NCI-H526 treated with DMSO at 0.1 percent for 48 hours (cell line): ENCODE results near the gene ENTHD1.
"Not testable (repeated sequence)": the region's sequence is repeated elsewhere in the genome, so short reads cannot be mapped to it uniquely, and the experiment has no call there.

Source experiments
- DNase-seq: peaks from one replicate; lab custom pipeline; 2025; lab: John Stamatoyannopoulos, UW

ENTHD1 gene

GRCh38 chr22:39777716-39778454, 115.7 kb downstream of the ENTHD1 start:
- DNase-seq = no peak

- no peak for DNase-seq
These were observed 117.1 kb downstream of the ENTHD1 start for GRCh38 chr22:39776295-39777009.

- DNase-seq = no peak
These were observed 119.5 kb downstream of the ENTHD1 start for GRCh38 chr22:39773976-39774539.

GRCh38 chr22:39773503-39773902, 120.1 kb downstream of the ENTHD1 start:
- no peak for DNase-seq

GRCh38 chr22:39771486-39771885, 122.1 kb downstream of the ENTHD1 start:
- DNase-seq = no peak

GRCh38 chr22:39765661-39766060, 127.9 kb downstream of the ENTHD1 start:
- DNase-seq = no peak

GRCh38 chr22:39765046-39765445, 128.5 kb downstream of the ENTHD1 start:
- DNase-seq = no peak

GRCh38 chr22:39763276-39763675, 130.3 kb downstream of the ENTHD1 start:
- no peak for DNase-seq

- no peak for DNase-seq
These were observed 142.8 kb downstream of the ENTHD1 start for GRCh38 chr22:39750759-39751158.

GRCh38 chr22:39748877-39749276, 144.7 kb downstream of the ENTHD1 start:
- no peak for DNase-seq

- no peak for DNase-seq
These were observed 146.8 kb downstream of the ENTHD1 start for GRCh38 chr22:39746600-39747262.

- DNase-seq = no peak
These were observed 147.8 kb downstream of the ENTHD1 start for GRCh38 chr22:39745789-39746188.

- no peak for DNase-seq
These were observed 149.2 kb downstream of the ENTHD1 start for GRCh38 chr22:39744353-39744752.

GRCh38 chr22:39743935-39744334, 149.6 kb downstream of the ENTHD1 start:
- DNase-seq = no peak

GRCh38 chr22:39739338-39740027, 154.1 kb downstream of the ENTHD1 start:
- no peak for DNase-seq

- DNase-seq = no peak
These were observed 154.8 kb downstream of the ENTHD1 start for GRCh38 chr22:39738746-39739145.

- no peak for DNase-seq
These were observed 157.8 kb downstream of the ENTHD1 start for GRCh38 chr22:39735776-39736175.

GRCh38 chr22:39734866-39735265, 158.7 kb downstream of the ENTHD1 start:
- no peak for DNase-seq

- not testable (repeated sequence) for DNase-seq
These were observed 159.5 kb downstream of the ENTHD1 start for GRCh38 chr22:39734046-39734445.

- no peak for DNase-seq
These were observed 160.4 kb downstream of the ENTHD1 start for GRCh38 chr22:39733191-39733590.

GRCh38 chr22:39732625-39733024, 160.9 kb downstream of the ENTHD1 start:
- no peak for DNase-seq
